Measurements from ENCODE around the gene SH3D19. TPM values are rescaled to one million over a fixed set of nuclear protein-coding genes. Genes with fewer than 3 reads are reported as not detected.

Gene SH3D19
- total and polyA plus RNA-seq, 2 of the 4 experiments (the other 2 are of a cell fraction), result 14.4 to 27.2 TPM

- no peak overlapping the region for H3K14ac ChIP-seq (replicated peaks; ENCODE audit: low read depth, low read length)
- H2BK120ac ChIP-seq (ENCODE audit: low read depth, low read length), result no peak overlapping the region
- dilution Hi-C loops (cut with HindIII; ENCODE audit: low sequenced_read_pairs, unreplicated experiment) (no loop called here), intact Hi-C loops (cut with micrococcal nuclease) (no loop called here), in situ Hi-C loops (cut with MboI; ENCODE audit: low sequenced_read_pairs) (loop anchor here (25.0 kb wide), 2 partner anchors 508 to 1283 kb away; no protein-coding TSS in a partner anchor)
- peaks cover 56% of the 10 kb centered on the region for H4K20me1 ChIP-seq (ENCODE audit: insufficient read depth, low read length)
- H3K4me2 ChIP-seq (ENCODE audit: low read depth, low read length), result no peak overlapping the region
- H3K27ac ChIP-seq (ENCODE audit: insufficient read depth, low read length), result no peak overlapping the region
- no peak overlapping the region for H2AK9ac ChIP-seq (replicated peaks; ENCODE audit: low read depth, low read length, poor library complexity)
- H3K9ac ChIP-seq (ENCODE audit: low read depth, low read length), result no peak overlapping the region
- BruUV-seq (replicated peaks), result no TSS peak
- H4K91ac ChIP-seq (ENCODE audit: insufficient read depth, low read depth, low read length), result no peak overlapping the region
- no peaks in the 10 kb centered on the region for H3K9me3 ChIP-seq (ENCODE audit: control insufficient read depth, insufficient read depth, low read length)
- H3K4me1 ChIP-seq (ENCODE audit: control insufficient read depth, insufficient read depth, low read length), result no peaks in the 10 kb centered on the region
- H2BK5ac ChIP-seq (ENCODE audit: low read depth, low read length, poor library complexity, severe bottlenecking), result no peak overlapping the region
- peaks cover 3 to 21% of the 10 kb centered on the region in 2 experiments; a peak in 3 of 4 replicates for H3K79me1 ChIP-seq (ENCODE audit: low read depth in 1 of 2, low read length in 2 of 2)
- no peak overlapping the region for H2AK5ac ChIP-seq (ENCODE audit: low read depth, low read length)
- 100% methylated on average over 1 of the region's 1 CpG; no CpG with 5 or more reads in 1 of the 2 experiments for WGBS, 2 experiments (ENCODE audit: extremely low coverage in 2 of 2, insufficient read length in 1 of 2)
- H3K9me1 ChIP-seq (ENCODE audit: insufficient read depth, low read length), result no peaks in the 10 kb centered on the region
- H2BK20ac ChIP-seq (ENCODE audit: low read depth, low read length), result no peak overlapping the region
- no peak overlapping the region for H3K18ac ChIP-seq (ENCODE audit: low read depth, low read length)
- no peak overlapping the region for H3K23ac ChIP-seq (ENCODE audit: low read depth, low read length)
- no peak for DNase-seq
- TF ChIP-seq BHLHE40 (IDR thresholded peaks at IDR 0.05; ENCODE audit: low read depth, low read length) (no peak), SMC3 (IDR thresholded peaks at IDR 0.05; ENCODE audit: low read depth, low read length) (no peak), POLR2A (IDR thresholded peaks at IDR 0.05; ENCODE audit: low read depth, low read length) (no peak), MAFK (IDR thresholded peaks at IDR 0.05; ENCODE audit: low read depth, low read length) (no peak), CTCF (conservative IDR thresholded peaks at IDR 0.05; ENCODE audit: low read depth, low read length) (no peak), MXI1 (IDR thresholded peaks at IDR 0.05; ENCODE audit: borderline replicate concordance, low read depth, low read length) (no peak), NFE2L2 (IDR thresholded peaks at IDR 0.05; ENCODE audit: low read depth, low read length) (no peak), USF2 (IDR thresholded peaks at IDR 0.05; ENCODE audit: low read depth, low read length) (no peak), RCOR1 (IDR thresholded peaks at IDR 0.05; ENCODE audit: insufficient replicate concordance, low read length) (no peak), RAD21 (IDR thresholded peaks at IDR 0.05; ENCODE audit: low read length) (no peak), CEBPB (IDR thresholded peaks at IDR 0.05; ENCODE audit: low read depth, low read length) (no peak), FOS (IDR thresholded peaks at IDR 0.05; ENCODE audit: low read depth, low read length) (no peak), RFX5 (IDR thresholded peaks at IDR 0.05; ENCODE audit: low read depth, low read length) (no peak), MAZ (IDR thresholded peaks at IDR 0.05; ENCODE audit: borderline replicate concordance, low read depth, low read length) (no peak), CHD1 (IDR thresholded peaks at IDR 0.05; ENCODE audit: low read depth, low read length) (no peak), ELK1 (IDR thresholded peaks at IDR 0.05; ENCODE audit: borderline replicate concordance, low read depth, low read length) (no peak)
- no peaks in the 10 kb centered on the region for H3K27me3 ChIP-seq (ENCODE audit: control insufficient read depth, insufficient read depth, low read length)
- H4K5ac ChIP-seq (ENCODE audit: low read depth, low read length), result no peak overlapping the region
- CTCF ChIA-PET, result no interaction called here
- POLR2A ChIA-PET (ENCODE audit: unreplicated experiment), result no interaction called here
- no peak for ATAC-seq (ENCODE audit: low read depth)
- H2AFZ ChIP-seq (replicated peaks; ENCODE audit: low read length, poor library complexity), result no peak overlapping the region
- H3K4ac ChIP-seq (ENCODE audit: low read depth, low read length), result no peak overlapping the region
- no peak overlapping the region for H3K56ac ChIP-seq (ENCODE audit: extremely low read depth, insufficient read depth, low read length)
- H2BK15ac ChIP-seq (ENCODE audit: low read depth, low read length), result no peak overlapping the region
- H4K8ac ChIP-seq (ENCODE audit: low read depth in 2 of 2, low read length in 2 of 2), result no peak overlapping the region
- peaks cover 33% of the 10 kb centered on the region for H3K36me3 ChIP-seq (ENCODE audit: control insufficient read depth, insufficient read depth, low read length)
- no peak overlapping the region for H3K4me3 ChIP-seq (ENCODE audit: insufficient read depth, low read depth, low read length)
Observed at GRCh38 chr4:151104621-151105020, 220.8 kb downstream of the SH3D19 start.
